ENCODE results near the gene PRKAR1B.
A peak's percentile ranks its signal among the peaks of the same experiment; 100 is the strongest.

Gene PRKAR1B

DNA sequence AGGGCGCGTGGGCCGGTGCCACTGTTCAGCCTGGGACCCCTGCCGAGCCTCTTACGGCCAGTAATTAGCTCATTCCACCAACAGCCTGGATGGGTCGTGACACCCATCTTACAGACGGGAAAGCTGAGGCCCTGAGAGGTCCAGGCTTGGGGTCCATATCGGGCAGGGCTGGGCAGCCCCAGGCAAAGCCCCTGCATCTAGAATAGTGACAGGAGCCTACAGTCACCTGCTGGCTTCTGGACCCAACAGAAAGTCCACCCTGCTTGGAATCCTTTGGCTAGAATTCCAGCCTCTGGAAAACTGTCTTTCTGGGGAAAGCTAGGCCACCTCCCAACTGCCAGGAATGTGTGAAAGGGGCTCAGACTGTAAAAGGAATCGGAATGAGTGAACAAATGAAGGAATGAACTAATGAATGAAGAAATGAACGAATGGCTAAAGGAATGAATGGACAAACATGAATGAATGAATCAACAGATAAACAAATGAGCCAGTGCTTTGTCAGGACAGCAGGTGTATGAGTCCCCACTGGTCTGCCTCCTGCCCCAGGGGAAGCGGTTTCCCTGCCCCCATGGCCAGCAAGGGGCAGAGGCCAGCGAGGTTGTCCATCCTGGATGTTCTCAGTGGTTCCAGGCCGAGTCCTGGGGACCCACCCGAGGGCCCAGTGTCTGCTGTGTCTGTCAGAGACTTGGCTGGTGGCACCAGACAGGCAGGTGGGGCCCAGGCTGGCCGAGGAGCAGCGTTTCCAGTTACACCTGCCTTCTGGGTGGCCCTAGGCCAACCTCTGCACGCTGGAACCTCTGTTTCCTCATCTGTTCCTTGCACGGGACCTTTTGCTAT, 183.4 kb downstream of the PRKAR1B start:
- H3K27ac ChIP-seq (ENCODE audit: low read depth, low read length) = no peak overlapping the region
- H3K9ac ChIP-seq (ENCODE audit: low read length) = no peak overlapping the region
- no peaks in the 10 kb centered on the region for H3K27me3 ChIP-seq (ENCODE audit: control insufficient read depth, insufficient read depth, low read length)
- no peak overlapping the region for H3K4me3 ChIP-seq (ENCODE audit: low read depth, low read length)
- 0 out of 2 replicates have a peak, but pooled peaks cover 5% of the 10 kb centered on the region for H3K9me3 ChIP-seq (ENCODE audit: control insufficient read depth, insufficient read depth, low read depth, low read length)
- no peaks in the 10 kb centered on the region for H3K36me3 ChIP-seq (ENCODE audit: control insufficient read depth, insufficient read depth, low read length)
- H3K4me1 ChIP-seq (ENCODE audit: control insufficient read depth, insufficient read depth, low read length) = peaks cover 20% of the 10 kb centered on the region; the same call in 1 of the 2 replicates

DNA sequence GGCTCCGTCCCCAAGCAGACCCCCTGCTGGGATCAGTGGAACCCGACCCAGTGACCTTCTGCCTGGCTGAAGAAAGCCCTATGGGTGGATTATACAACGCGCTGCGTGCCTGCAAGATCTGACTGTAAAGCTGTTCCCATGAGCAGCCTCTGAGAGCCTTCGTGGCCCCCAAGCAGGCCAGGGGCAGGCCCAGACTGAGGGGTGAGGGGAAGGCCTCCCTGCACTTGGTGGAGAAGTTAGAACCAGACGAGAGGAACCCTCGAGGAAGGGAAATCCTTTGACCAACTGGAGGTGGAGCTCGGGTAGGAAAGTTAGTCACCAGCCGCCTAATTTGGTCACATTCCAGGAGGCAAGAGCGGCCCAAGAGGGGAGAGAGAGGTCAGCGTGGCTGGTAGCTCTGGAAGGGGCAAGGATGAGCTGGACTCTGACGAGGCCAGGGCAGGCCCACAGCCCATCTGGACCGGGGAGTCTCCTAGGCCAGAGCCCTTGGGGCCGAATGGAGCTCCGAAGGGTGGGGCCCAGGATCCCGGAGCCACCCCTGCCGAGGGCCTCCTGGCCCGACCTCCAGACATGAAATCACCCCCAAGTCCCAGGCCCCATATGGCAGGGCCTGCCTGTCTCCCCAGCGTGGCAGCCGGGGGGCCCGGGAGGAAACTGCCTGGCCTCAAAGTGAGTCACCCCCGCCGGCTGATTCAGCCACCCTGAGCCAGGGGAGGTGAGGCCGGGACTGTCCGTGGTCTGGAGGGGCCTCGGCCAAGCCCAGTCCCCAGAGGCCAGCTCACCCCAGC, 184.2 kb downstream of the PRKAR1B start:
- Histone ChIP-seq H3K9ac (ENCODE audit: low read length) (peak overlapping the region; percentile 2), H3K36me3 (ENCODE audit: control insufficient read depth, insufficient read depth, low read length) (no peaks in the 10 kb centered on the region), H3K27ac (ENCODE audit: low read depth, low read length) (no peak overlapping the region), H3K9me3 (ENCODE audit: control insufficient read depth, insufficient read depth, low read depth, low read length) (0 out of 2 replicates have a peak, but pooled peaks cover 5% of the 10 kb centered on the region), H3K4me3 (ENCODE audit: low read depth, low read length) (no peak overlapping the region), H3K27me3 (ENCODE audit: control insufficient read depth, insufficient read depth, low read length) (no peaks in the 10 kb centered on the region), H3K4me1 (ENCODE audit: control insufficient read depth, insufficient read depth, low read length) (peaks cover 28% of the 10 kb centered on the region)

DNA sequence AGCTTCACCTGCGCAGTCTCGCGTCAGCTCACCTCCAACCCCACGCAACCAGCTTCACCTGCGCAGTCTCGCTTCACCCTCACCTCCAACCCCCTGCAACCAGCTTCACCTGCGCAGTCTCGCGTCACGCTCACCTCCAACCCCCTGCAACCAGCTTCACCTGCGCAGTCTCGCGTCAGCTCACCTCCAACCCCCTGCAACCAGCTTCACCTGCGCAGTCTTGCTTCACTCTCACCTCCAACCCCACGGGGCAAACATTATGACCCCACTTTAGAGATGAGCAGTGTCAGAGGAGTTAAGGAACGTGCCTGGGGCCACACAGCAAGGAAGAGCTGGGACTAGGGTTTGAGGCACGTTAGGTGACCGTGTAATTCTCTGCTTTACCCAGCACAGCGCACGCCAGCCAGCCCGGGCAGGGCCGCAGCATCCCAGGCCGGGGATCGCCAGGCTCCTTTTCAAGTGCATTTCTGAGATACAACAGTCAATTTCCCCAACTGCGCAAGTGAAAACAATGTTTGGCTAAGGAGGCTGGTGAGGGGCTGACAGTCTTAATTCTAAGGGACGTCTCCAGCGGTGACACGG, 184.9 kb downstream of the PRKAR1B start:
- Histone ChIP-seq H3K9me3 (ENCODE audit: control insufficient read depth, insufficient read depth, low read depth, low read length) (0 out of 2 replicates have a peak, but pooled peaks cover 5% of the 10 kb centered on the region), H3K27me3 (ENCODE audit: control insufficient read depth, insufficient read depth, low read length) (no peaks in the 10 kb centered on the region), H3K36me3 (ENCODE audit: control insufficient read depth, insufficient read depth, low read length) (no peaks in the 10 kb centered on the region), H3K4me1 (ENCODE audit: control insufficient read depth, insufficient read depth, low read length) (peaks cover 32% of the 10 kb centered on the region), H3K9ac (ENCODE audit: low read length) (no peak overlapping the region), H3K27ac (ENCODE audit: low read depth, low read length) (no peak overlapping the region), H3K4me3 (ENCODE audit: low read depth, low read length) (no peak overlapping the region)

DNA sequence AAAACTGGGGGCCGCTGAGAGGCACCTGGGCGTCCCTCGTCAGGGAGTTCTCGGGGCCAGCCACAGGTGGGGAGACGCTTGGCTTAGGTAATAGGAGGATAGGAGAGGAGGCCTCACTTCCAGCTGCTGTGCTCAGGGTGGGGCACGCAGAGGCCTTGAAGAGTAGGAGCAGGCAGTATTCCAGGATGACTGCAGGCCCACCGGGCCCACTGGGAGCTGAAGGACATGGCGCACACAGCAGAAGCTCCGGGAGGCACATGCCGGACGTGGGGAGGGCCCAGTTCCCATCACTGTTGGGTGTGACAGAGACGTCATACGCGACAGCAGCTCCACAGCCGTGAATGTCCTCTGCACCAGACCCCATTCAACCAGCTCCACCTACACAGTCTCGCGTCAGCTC, 185.4 kb downstream of the PRKAR1B start:
- Histone ChIP-seq H3K4me3 (ENCODE audit: low read depth, low read length) (no peak overlapping the region), H3K27me3 (ENCODE audit: control insufficient read depth, insufficient read depth, low read length) (no peaks in the 10 kb centered on the region), H3K4me1 (ENCODE audit: control insufficient read depth, insufficient read depth, low read length) (peaks cover 32% of the 10 kb centered on the region), H3K9ac (ENCODE audit: low read length) (no peak overlapping the region), H3K36me3 (ENCODE audit: control insufficient read depth, insufficient read depth, low read length) (no peaks in the 10 kb centered on the region), H3K9me3 (ENCODE audit: control insufficient read depth, insufficient read depth, low read depth, low read length) (0 out of 2 replicates have a peak, but pooled peaks cover 5% of the 10 kb centered on the region), H3K27ac (ENCODE audit: low read depth, low read length) (no peak overlapping the region)

GRCh38 chr7:540997-541396, 186.1 kb downstream of the PRKAR1B start:
- H3K4me3 ChIP-seq (ENCODE audit: low read depth, low read length) = no peak overlapping the region
- H3K4me1 ChIP-seq (ENCODE audit: control insufficient read depth, insufficient read depth, low read length) = peaks cover 32% of the 10 kb centered on the region
- no peak overlapping the region for H3K9ac ChIP-seq (ENCODE audit: low read length)
- 0 out of 2 replicates have a peak, but pooled peaks cover 5% of the 10 kb centered on the region for H3K9me3 ChIP-seq (ENCODE audit: control insufficient read depth, insufficient read depth, low read depth, low read length)
- no peaks in the 10 kb centered on the region for H3K27me3 ChIP-seq (ENCODE audit: control insufficient read depth, insufficient read depth, low read length)
- H3K36me3 ChIP-seq (ENCODE audit: control insufficient read depth, insufficient read depth, low read length) = no peaks in the 10 kb centered on the region
- H3K27ac ChIP-seq (ENCODE audit: low read depth, low read length) = no peak overlapping the region

- Histone ChIP-seq H3K36me3 (ENCODE audit: control insufficient read depth, insufficient read depth, low read length) (no peaks in the 10 kb centered on the region), H3K4me1 (ENCODE audit: control insufficient read depth, insufficient read depth, low read length) (peaks cover 32% of the 10 kb centered on the region), H3K27ac (ENCODE audit: low read depth, low read length) (no peak overlapping the region)
Measured at GRCh38 chr7:540579-540978, 186.5 kb downstream of the PRKAR1B start.

DNA sequence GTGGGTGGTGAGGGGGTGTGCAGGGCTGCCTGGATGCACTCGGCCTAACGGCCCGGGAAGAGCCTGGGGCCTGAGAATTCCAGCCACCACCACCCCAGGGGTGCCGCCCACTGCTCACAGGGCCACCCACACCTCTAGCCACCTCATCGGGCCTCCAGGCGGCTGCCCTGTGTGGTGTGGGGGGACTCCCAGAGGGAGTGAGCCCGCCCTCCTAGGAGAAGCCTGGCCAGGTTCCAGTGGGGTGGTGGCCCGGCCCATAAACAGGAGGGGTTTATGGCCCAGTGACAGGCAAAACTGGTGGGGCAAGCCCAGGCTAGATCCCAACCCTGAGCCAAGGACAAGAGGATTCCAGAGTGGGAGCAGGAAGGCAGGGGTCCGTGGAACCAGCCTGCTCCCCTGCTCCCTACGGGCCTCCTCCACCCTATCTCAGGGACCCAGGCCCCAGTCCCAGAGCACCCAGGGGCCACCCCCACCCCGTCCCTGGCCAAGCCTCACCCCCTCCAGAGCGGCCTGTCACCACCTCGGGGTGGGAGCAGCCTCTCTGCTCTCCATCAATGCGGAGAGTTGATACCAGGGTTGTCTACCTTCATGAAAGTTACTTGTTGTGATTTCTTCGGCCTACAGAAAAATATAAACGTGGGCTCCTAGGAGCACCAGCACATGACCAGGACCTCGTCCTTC, 187.2 kb downstream of the PRKAR1B start:
- Histone ChIP-seq H3K9ac (ENCODE audit: low read length) (peak overlapping the region; percentile 24), H3K27ac (ENCODE audit: low read depth, low read length) (no peak overlapping the region; the same call in 1 of the 2 replicates), H3K9me3 (ENCODE audit: control insufficient read depth, insufficient read depth, low read depth, low read length) (no peaks in the 10 kb centered on the region), H3K4me3 (ENCODE audit: low read depth, low read length) (no peak overlapping the region), H3K36me3 (ENCODE audit: control insufficient read depth, insufficient read depth, low read length) (no peaks in the 10 kb centered on the region), H3K4me1 (ENCODE audit: control insufficient read depth, insufficient read depth, low read length) (peaks cover 32% of the 10 kb centered on the region), H3K27me3 (ENCODE audit: control insufficient read depth, insufficient read depth, low read length) (no peaks in the 10 kb centered on the region)

More at GRCh38 chr7:540579-540978, 186.5 kb downstream of the PRKAR1B start:
- Histone ChIP-seq H3K4me3 (ENCODE audit: low read depth, low read length) (no peak overlapping the region), H3K9ac (ENCODE audit: low read length) (no peak overlapping the region), H3K27me3 (ENCODE audit: control insufficient read depth, insufficient read depth, low read length) (no peaks in the 10 kb centered on the region), H3K9me3 (ENCODE audit: control insufficient read depth, insufficient read depth, low read depth, low read length) (0 out of 2 replicates have a peak, but pooled peaks cover 5% of the 10 kb centered on the region)

DNA sequence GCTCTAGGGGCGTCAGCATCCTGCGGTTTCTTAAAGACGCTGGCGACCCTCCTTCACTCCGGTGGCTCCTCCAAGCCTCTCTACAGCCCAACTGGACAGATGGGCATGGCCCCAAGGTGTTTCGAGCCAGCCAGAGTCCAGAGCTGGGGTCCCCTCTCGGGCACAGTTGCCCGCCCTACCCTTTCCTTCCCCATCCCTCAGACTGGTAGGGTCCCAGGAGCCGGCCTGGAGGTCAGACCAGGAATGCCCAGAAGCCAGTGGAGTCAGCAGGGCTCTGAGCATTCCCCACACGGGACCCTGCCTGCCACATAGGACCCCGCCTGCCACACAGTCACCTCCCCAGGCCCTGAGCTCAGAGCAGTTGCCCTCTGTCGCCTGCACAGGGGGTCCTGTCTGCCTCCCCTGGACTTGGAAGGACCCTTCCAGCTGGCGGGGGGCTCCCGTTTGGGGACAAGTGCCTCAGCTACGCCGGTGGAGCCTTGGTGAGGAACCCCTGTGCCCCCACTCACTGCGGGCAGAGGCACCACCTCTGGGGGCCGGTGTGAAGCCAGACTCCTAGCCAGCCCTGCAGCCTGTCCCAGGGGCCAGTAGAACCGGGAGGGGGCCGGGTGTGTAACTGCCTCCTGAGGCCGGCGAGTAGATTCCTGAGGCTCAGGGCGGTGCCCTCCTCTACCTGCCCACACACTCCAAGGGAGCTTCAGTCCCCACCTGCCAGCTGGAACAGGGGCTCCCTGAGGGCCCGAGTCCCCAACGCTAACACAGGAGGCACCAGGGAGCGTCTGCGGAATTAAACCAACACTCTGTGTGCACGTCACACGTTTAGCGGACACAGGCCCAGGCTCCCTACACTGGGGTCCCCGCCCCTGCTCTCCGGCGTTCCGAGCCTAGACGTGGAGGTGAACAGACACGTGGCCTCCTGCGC, 188.1 kb downstream of the PRKAR1B start:
- Histone ChIP-seq H3K9ac (ENCODE audit: low read length) (peak overlapping the region; percentile 64), H3K4me3 (ENCODE audit: low read depth, low read length) (no peak overlapping the region), H3K27me3 (ENCODE audit: control insufficient read depth, insufficient read depth, low read length) (no peaks in the 10 kb centered on the region), H3K4me1 (ENCODE audit: control insufficient read depth, insufficient read depth, low read length) (peaks cover 32% of the 10 kb centered on the region), H3K9me3 (ENCODE audit: control insufficient read depth, insufficient read depth, low read depth, low read length) (no peaks in the 10 kb centered on the region), H3K36me3 (ENCODE audit: control insufficient read depth, insufficient read depth, low read length) (no peaks in the 10 kb centered on the region), H3K27ac (ENCODE audit: low read depth, low read length) (peak overlapping the region; percentile 65; the same call in 1 of the 2 replicates)

DNA sequence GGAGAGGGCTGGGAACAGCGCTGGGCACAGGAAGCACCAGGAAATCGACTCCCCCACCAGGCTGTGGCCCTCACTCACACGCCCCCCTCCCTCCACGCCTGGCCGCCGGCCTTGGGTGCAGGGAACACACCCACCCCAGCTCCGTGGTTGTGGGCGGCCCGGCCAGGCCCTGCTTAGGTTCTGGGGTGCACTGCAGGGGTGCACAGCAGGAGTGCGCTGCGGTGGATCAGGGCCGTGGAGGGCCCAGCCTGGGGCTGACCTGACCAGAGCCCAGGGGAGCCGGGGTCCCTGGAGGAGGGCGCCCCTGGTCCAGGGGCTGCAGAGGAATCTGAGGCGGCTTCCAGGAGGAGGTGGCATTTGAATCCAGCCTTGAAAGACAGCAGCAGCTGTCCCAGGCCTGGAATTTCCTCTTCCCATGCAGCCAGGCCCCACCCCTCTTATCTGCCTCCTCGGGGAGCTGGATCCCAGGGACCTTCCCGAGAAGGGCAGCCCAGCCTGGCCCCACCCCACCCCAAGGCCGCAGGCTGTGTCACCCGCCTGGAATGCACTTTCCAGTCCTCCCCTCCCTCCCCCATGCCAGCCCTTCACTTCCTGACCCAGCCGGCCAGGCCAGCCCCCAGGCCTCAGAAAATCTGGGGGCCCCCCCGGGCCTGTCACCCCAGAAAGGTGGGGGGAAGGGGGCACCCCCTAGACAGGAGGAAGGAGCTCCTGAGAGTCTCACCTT, 189.0 kb downstream of the PRKAR1B start:
- no peaks in the 10 kb centered on the region for H3K36me3 ChIP-seq (ENCODE audit: control insufficient read depth, insufficient read depth, low read length)
- no peaks in the 10 kb centered on the region for H3K9me3 ChIP-seq (ENCODE audit: control insufficient read depth, insufficient read depth, low read depth, low read length)
- peaks cover 32% of the 10 kb centered on the region for H3K4me1 ChIP-seq (ENCODE audit: control insufficient read depth, insufficient read depth, low read length)
- peak overlapping the region; percentile 51 for H3K9ac ChIP-seq (ENCODE audit: low read length)
- no peak overlapping the region for H3K4me3 ChIP-seq (ENCODE audit: low read depth, low read length)
- H3K27ac ChIP-seq (ENCODE audit: low read depth, low read length) = peak overlapping the region; percentile 65; the same call in 1 of the 2 replicates
- no peaks in the 10 kb centered on the region for H3K27me3 ChIP-seq (ENCODE audit: control insufficient read depth, insufficient read depth, low read length)

All from HUES6 (cell line).